Activated CD4-positive, CD25-positive, alpha-beta regulatory T cell treated with anti-CD3 and anti-CD28 coated beads, Interleukin-2, amount 50 U/mL, for 16 hours (primary cell): Measurements from ENCODE around the gene TRMT1.

Experiments
- DNase-seq: peaks from one replicate; pipeline ENCODE4 v3.0.0-alpha.2; 2020; ENCODE audit warnings: low read depth, low spot score

TRMT1 gene

GRCh38 chr19:13055213-13056051 is 61.1 kb downstream of the TRMT1 start:
- no peak for DNase-seq
